NCI-H1694 treated with DMSO at 0.1 percent for 48 hours (cell line): ENCODE measurements around the gene HECTD2.
A peak's percentile ranks its signal among the peaks of the same experiment; 100 is the strongest.
"Not testable (repeated sequence)": the region's sequence is repeated elsewhere in the genome, so short reads cannot be mapped to it uniquely, and the experiment has no call there.

Experiments
- DNase-seq: peaks from one replicate; lab custom pipeline; 2025; lab: John Stamatoyannopoulos, UW

The HECTD2 gene

DNA sequence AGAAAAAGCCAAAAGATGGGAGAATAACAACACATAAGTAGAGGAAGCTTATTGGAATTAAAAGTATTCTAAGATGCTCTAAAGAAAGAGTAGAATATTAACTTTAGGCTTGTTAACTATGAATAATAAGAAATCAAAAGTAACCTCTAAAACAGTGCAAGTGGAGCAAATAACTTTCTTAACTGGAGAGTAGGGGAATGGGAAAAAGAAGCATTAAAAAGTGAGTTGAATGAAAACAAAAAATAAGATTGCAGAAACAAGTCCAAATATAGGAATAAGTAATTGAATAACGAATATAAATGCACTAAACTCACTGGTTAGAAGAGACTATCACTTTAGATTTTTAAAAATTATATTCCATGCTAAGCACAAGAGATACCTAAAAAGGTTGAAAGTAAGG lies 63.9 kb downstream of the HECTD2 start:
- no peak for DNase-seq

DNA sequence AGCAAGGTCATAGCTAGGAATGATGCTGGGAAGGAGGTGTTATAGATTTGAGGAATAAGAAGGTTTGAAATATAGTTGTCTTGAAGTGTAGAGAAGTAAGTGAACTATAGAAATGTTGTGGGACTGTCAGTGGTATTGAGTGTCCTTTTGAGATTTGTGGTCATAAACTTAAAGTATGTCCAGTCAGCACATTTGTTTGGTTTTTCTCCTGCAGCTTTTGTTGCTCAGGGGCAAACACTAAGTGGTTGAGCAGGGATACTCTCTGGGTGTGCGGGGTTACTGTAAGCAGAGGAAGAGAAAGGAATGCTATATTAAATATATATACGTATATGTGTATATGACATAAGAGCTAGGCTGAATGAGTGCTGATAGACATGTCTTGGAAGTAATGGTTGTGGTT lies 67.1 kb downstream of the HECTD2 start:
- DNase-seq, result no peak

DNA sequence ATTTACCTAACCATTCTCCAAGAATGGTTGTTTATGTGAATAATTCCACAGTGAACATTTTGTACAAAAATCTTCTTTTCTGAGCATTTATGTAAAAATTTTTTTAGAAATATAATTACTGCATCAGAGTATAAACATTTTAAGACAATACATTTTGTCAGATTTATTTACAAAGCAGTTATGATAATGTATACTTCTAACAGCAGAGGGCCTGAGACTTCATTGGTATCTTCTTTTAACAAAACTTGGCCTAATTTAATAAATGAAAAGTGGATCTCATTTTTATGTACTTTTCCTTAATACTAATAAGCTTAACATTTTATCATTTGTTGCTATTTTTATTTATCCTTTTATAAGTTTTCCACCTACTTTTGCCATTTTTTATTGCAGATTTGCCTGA lies 69.4 kb downstream of the HECTD2 start:
- DNase-seq, result no peak

DNA sequence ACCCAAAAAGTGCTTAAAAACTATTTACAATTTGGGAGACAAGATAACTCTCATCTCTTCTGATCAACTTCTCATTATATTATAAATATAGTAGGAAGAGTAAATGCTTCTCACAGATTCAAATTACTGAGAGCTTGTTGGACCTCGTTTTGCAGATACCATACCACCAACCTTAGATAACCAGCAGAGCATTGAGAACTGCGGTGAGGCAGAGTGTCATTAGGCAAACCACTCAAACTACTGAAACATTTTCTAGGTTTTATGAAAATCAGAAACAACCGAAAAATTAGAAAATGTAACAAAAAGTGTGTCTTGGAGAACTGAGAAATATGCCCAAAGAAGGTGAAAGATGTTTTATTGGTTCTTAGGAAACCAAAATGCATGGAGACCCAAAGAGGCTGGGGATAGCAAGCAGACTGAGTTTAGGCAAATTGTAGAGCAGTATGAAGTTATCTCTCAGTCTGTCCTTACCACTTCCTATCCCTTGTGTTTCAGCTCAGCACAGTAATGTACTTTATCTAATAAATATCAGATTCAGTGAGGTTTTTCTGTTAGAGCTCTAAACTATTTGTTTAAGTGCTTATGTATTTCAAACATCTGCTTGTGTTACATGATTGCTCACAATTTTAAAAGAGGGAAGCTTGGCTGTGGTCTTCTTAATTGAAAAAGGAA lies 77.9 kb downstream of the HECTD2 start:
- DNase-seq, result no peak

DNA sequence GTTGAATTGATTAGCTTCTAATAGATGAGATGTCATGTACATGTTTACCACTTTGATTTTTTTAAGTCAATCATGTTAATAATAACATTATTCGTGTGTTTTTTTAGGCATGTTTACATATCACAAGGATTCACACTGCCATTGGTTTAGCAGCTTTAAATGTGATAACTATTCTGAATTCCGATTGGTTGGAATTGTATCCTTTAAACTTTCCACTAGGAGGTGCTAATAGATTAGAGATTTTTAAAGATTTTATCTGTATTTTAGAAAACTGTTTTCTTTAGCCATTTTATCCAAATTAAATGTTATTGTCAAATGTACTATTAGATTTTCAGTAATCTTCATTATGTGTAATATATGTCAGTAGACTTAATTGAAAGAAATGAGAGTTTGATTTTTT lies 83.2 kb downstream of the HECTD2 start:
- peak; percentile 6 for DNase-seq

DNA sequence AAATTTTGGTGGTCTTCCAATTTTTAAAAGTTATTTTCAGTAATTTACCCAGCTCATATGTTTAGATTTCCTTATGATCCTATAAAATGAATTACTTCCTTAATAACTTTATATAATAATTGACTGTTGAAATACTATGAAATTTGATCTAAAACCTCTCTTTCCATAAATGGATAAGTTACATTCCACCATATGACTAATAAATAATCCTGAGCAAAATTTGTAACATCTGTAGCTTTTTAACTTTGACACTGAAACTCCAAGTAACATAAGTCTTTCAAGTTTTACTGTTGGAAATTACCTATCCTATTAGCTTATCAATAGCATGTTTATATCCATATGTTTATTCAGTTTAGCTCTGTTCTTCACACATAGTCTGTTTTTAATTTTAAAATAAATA lies 85.3 kb downstream of the HECTD2 start:
- no peak for DNase-seq

DNA sequence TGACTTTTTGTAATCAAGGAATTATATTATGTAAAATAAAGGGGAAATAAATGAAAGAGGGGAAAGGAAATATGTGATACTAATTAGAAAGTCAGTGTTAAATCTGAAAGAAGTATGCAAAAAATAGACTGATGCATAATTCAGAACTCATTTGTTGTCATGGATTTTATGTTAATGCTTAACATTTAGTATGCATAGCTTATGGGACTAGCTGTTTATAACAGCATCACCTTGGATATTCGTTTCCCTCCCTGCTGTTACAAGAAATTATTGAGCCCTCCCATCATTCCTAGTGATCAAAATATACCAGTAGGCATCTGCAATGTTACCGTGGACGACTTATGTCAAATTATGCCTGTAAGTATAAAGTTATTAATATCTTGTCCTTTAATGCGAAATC lies 85.9 kb downstream of the HECTD2 start:
- no peak for DNase-seq

DNA sequence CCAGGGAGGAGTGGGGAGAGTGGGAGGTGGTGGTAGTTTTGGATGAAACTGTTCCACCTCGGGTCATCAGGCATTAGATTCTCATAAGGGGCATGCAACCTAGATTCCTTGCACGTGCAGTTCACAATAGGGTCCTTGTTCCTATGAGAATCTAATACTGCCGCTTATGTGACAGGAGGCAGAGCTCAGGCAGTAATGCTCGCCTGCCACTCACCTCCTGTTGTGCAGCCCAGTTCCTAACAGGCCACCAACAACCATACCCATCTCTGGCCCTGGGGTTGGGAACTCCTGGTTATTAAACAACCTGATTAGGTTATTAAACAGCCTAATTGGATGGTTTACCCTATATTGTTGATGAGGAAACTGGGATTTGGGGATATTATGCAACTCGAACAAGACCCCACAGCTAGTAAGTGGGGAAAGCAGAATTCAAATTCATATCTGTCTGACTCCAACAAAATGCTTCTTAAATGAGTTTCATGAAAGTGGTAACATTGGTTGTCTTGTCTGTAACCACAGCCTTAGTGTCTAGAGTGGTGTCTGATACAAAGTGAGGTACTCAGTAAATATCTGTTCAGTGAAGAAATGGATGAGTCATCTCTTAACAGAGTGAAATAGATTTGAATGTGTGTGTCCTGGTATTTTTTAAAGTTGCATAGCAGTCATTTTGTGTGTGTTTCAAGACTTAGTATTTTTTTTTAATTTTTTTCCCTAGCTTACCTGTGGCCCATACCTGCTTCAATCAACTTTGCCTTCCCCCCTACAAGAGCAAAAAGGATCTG lies 101.6 kb downstream of the HECTD2 start:
- no peak for DNase-seq

DNA sequence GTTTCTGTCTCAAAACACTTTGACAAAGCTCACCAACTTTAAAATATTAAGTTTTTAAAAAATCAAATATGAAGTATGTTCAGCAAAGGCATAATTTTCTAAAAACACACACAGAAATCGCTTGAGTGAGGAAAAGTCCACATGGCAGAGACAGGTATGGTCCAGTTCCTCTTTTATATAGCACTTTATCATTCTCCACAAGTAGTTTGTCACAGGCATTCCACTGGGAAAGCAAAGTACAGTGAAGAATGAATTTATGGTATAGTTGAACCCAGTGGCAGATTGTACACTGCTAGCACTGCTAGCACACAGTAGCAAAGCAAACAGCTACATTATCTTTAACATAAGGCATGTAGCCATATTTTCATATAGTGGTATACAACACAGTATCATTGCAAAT lies 102.3 kb downstream of the HECTD2 start:
- no peak for DNase-seq

DNA sequence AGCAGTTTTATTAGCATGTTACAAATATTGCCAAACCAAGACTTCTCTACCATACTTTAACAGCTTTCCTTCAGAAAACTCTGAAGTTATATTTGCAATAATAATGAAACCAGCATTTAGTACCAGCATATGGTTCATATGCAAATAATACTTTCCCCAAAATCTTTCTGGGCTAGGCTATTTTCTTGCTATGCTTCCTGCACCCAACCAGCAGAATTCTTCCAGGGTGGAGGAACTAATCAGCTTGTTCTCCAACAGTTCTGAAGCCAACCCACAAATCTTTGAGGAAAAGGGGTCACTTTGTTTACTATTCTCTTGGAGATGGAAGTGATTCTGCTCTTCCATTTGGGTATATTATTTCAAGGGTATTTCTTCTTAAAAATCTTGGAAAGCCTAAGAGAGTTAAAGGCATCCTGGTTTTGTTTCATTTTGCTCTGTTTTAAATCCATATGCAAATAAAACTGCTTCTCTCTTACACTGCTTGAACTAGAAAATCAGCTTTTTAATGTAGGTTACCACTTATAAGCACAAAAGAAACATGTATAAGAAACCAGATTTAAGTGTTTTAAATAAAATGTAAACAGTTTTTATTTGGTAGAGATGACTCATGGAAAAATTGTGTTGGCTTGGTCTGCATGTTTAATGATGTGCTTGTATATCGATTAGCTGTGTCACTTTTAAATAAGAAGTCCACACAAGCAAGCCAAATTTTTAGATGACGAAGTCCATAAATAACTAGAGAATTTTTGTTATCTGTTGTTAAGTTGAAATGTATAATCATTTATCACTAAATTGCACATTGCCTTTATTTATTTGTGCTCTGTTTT lies 103.7 kb downstream of the HECTD2 start:
- DNase-seq, result no peak

DNA sequence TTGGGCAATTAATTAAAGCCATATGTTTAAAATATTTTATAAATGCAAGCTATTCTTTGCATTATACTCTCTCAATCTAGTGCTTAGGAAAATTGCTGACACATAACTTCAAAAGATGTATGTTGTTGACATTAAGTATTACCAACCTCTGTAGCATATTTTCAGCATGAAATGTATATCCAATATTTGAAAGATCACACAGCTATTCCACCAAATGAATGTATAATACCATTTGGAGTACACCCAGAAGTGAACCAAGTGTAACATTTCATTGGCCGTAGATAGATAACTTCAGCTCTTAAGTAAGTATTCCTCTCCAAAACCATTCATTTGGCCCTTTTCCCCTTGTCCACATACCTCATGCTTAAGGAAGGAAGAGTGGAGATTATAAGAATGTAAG lies 104.6 kb downstream of the HECTD2 start:
- no peak for DNase-seq

DNA sequence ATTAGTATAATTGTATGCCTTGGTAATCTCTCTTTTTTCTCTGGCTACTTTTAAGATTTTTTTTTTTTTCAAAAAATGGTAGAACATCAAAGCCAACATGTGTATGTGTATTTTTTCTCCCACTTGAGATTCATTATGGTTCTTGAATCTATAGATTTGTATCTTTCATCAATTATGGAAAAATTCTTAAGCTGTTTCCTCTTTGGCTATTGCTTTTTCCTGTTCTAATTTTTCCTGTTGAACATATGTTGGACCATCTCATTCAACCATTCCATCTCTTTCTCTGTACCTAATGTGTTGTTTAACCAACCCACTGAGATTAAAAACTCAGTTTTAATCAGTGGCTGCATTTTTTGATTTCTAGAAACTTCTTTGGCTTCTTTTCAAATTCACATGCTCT lies 107.2 kb downstream of the HECTD2 start:
- no peak for DNase-seq

DNA sequence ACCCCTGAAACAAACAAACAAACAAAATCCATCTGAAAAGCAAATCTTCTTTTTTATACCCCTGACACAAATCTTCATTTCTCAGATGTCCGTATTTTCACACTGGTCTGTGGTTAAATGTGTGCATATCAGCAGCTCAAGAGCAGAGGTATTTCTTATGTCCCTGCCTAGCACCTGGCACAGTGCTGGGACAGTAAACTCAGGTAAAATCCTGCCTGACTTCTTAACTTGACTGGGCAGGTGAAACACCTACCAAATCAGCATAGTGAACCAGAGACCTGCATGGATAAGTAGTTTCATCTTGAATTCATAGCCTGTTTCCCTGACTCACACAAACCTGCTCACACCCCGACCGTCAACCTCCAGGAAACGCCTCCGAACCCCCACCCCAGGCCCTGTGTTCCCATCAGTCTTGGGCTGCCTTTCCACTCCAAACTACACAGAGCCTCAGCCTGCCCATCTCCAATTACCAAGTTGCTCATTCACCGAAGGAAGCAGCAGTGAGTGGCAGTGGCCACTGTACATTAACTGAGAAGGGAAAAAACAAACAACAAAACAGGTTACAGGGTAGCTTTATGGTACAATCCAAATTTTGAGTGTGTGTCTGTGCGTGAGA lies 109.9 kb downstream of the HECTD2 start:
- DNase-seq, result no peak

DNA sequence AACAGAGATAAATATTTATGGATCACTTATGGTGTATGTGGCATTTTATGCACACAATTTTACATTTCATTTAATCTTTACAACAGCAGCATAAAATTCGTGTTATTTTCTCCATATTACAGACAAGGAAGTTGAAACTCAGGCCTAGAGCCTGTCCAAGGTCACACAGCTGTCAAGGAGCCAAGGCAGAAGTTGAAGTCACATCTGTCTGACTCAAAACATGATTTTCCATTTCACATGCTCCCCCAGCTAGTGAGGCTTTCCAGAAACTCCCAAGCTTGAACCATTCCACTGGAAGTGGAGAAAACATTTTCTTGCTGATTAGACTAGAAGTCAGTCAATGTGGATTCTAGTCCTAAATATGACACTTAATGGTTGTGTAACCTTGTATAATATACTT lies 110.5 kb downstream of the HECTD2 start:
- no peak for DNase-seq

DNA sequence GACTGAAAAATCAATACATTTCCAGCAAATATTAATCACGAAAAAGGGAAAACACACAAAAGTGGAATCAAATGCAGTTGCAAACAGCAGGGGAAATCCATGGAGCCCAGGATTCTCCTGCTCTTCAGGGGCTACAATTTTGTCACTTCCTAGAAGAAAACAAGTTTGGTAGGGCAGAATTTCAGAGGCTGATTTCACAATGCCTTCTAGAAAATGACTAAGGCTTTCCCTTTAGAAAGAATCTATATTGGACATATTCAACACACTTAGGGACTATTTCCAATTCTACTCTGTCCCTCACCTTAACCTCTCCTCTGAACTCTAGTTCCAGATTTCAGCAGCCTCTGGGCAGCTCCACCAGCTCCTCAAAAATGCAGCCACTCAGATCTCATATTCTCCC lies 111.3 kb downstream of the HECTD2 start:
- DNase-seq, result no peak

DNA sequence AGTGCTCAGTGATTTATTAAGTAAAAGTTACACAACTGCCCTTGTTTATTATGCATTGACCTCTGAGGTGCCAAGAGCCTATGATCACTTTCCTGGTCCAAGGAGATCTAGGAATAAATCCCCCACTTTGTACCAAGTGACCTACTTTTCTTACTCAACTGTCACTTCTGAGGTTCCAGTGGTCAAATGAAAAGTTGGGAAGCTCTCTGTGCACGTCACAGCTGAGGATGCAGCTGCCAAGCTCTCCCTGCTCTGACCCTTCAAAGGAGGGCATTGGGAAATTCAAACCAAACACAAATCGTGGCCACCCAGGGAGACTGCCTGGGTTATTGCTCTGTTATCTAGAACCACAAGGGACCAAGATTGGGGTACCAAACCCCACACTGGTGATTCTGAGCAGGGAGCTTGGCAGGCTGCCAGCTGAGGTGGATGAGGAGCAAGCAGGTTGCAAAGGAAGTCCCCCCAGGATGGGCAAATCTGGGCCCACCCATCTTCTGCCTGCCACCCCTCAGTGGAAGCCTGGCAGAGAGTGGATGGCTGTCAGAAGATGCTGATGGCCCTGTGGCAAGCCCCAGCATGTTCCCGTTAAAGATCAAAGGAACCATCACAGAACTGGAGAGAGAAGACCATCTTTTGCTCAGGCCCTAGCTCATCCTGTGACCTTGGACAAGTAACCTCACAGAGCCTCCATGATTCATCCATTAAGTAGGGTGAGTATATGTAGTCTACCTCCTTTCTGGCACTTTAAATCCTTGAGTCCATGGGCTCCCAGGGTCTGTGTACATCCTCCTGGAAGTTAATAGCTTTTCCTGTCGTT lies 116.0 kb downstream of the HECTD2 start:
- no peak for DNase-seq

DNA sequence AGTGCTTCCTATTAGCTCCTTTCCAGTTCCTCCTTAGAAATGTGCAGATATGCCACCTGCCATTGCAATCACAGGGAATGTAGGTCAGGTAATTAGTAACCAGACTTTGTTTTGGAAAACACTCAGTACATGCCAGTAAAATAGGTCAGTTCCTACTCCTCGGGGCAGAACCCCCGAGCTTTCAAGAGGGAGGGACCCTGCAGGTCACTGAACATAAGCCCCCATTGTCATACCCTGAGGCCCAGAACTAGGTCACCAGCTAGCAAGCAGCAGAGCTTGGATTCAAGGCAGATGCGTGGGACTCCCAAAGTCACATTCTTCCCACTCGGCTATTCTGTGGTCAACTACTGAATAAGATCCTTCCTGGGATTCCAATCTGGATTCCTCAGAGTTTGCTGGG lies 117.9 kb downstream of the HECTD2 start:
- DNase-seq, result no peak

DNA sequence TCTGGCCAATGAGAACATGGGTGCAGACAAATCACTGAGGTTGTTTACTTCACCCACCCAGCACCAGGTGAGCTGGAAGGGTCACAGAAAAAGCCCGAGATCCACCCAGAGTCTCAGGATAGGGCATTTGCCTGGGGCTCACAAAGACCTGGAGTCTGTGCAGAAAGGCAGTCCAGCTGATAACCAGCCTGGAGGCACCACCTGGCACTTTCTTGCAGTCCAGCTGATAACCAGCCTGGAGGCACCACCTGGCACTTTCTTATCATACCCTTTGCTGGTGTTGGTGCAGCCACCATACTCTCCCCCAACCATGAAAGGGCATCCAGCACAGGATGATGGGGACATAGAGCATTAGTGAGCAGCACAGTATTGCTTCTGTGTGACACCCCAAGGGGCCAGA lies 118.6 kb downstream of the HECTD2 start:
- no peak for DNase-seq

DNA sequence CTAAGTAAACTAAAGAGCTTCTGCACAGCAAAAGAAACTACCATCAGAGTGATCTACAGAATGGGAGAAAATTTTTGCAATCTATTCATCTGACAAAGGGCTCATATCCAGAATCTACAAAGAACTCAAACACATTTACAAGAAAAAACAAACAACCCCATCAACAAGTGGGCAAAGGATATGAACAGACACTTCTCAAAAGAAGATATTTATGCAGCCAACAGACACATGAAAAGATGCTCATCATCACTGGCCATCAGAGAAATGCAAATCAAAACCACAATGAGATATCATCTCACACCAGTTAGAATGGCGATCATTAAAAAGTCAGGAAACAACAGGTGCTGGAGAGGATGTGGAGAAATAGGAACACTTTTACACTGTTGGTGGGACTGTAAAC lies 124.6 kb downstream of the HECTD2 start:
- not testable (repeated sequence) for DNase-seq

DNA sequence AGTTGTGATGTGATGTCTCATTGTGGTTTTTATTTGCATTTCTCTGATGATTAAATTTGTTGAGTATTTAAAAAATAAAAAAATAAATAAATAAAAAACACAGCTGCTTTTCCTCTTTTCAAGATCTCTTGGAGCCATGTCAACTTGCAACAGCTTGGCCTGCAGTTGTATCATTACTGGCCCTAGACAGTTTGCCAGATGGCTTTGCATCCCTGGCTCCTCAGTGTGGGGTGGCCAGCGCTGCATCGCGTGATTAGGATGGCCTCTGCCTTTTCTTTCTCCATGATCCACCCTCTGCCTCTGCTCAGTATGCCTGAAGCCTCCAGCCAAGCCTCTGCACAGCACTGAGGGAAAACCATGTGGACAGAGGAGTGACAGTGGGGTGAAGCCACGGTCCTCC lies 126.0 kb downstream of the HECTD2 start:
- no peak for DNase-seq

DNA sequence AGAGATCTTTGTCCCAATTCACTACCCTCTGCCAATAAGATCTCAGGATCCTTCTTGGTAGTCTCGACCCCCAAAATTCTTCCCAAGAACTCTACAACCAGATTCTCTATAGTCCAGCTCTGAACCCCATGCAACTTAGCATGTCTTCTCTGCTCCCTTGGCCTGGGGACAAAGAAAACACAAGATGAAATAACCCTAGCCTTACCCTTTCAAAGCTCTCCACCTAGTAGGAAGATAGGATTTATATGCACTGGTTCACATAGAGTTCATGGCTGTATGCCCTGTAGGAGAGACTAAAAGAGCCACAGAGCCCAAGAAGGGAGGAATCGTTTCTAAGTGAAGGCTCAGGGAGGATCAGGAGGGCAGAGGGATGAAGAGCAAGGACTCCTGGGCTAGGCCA lies 126.6 kb downstream of the HECTD2 start:
- DNase-seq, result no peak
